ENCODE results near the gene ADSS2. TPM values are rescaled to one million over a fixed set of nuclear protein-coding genes. Genes with fewer than 3 reads are reported as not detected.

The ADSS2 gene
- total and polyA plus RNA-seq, 2 experiments from 2014 or later = 55.1 to 101 TPM

GRCh38 chr1:244436336-244437085 lies 15.2 kb downstream of the ADSS2 start (continued):
- TF ChIP-seq CTCF (conservative IDR thresholded peaks at IDR 0.05; ENCODE audit: low read depth in 2 of 2) (no peak), JUNB (IDR thresholded peaks at IDR 0.05; ENCODE audit: unreplicated experiment) (no peak), ZNF462 (CRISPR knock-in tag; IDR thresholded peaks at IDR 0.05) (no peak), ZNF114 (CRISPR knock-in tag; IDR thresholded peaks at IDR 0.05) (no peak), EZH2phosphoT487 (IDR thresholded peaks at IDR 0.05; ENCODE audit: unreplicated experiment) (no peak), NANOG (IDR thresholded peaks at IDR 0.05; ENCODE audit: borderline replicate concordance) (no peak), POLR2AphosphoS5 (IDR thresholded peaks at IDR 0.05; ENCODE audit: low read depth) (no peak)

Measured in GM23338 (cell line).